ENCODE measurements around the gene EML3. TPM values are rescaled to one million over a fixed set of nuclear protein-coding genes. Genes with fewer than 3 reads are reported as not detected.
A peak's percentile ranks its signal among the peaks of the same experiment; 100 is the strongest.
"Not testable (repeated sequence)": the region's sequence is repeated elsewhere in the genome, so short reads cannot be mapped to it uniquely, and the experiment has no call there.

The EML3 gene
- total RNA-seq, 1 donor from 2014 or later = 4.0 TPM

GRCh38 chr11:62588966-62589637 lies 23.5 kb downstream of the EML3 start:
- no peaks in the 10 kb centered on the region for H3K36me3 ChIP-seq
- peaks cover 5% of the 10 kb centered on the region for H4K20me1 ChIP-seq (ENCODE audit: low read depth)
- no peaks in the 10 kb centered on the region for H3K27me3 ChIP-seq
- H3K79me2 ChIP-seq (ENCODE audit: low read depth) = peaks cover 20% of the 10 kb centered on the region
- no peak overlapping the region for H3K4me2 ChIP-seq
- no peak overlapping the region for H3K27ac Mint-ChIP-seq
- H3K9me3 ChIP-seq (ENCODE audit: low read depth) = no peaks in the 10 kb centered on the region
- H3K4me3 ChIP-seq = no peak overlapping the region
- TF ChIP-seq CTCF (IDR thresholded peaks at IDR 0.05) = peak; percentile 42
- TF ChIP-seq EZH2phosphoT487 (IDR thresholded peaks at IDR 0.05) = no peak
- no peak for TF ChIP-seq EZH2 (IDR thresholded peaks at IDR 0.05)
- DNase-seq (ENCODE audit: low spot score) = no peak
- peaks cover 24% of the 10 kb centered on the region for H3K4me1 Mint-ChIP-seq
- no peak overlapping the region for H3K9ac ChIP-seq
- peaks cover 12% of the 10 kb centered on the region for H3K36me3 Mint-ChIP-seq
- H3K4me1 ChIP-seq = peaks cover 6% of the 10 kb centered on the region
- H3K27me3 Mint-ChIP-seq (ENCODE audit: insufficient read depth, low read depth) = no peaks in the 10 kb centered on the region
- no peaks in the 10 kb centered on the region for H3K9me3 Mint-ChIP-seq
- H3K27ac ChIP-seq = no peak overlapping the region
- no peak overlapping the region for H2AFZ ChIP-seq (replicated peaks)
- H3K4me3 Mint-ChIP-seq = peak overlapping the region; percentile 92
- H3F3A ChIP-seq (ENCODE audit: low read depth) = peaks cover 45% of the 10 kb centered on the region

DNA sequence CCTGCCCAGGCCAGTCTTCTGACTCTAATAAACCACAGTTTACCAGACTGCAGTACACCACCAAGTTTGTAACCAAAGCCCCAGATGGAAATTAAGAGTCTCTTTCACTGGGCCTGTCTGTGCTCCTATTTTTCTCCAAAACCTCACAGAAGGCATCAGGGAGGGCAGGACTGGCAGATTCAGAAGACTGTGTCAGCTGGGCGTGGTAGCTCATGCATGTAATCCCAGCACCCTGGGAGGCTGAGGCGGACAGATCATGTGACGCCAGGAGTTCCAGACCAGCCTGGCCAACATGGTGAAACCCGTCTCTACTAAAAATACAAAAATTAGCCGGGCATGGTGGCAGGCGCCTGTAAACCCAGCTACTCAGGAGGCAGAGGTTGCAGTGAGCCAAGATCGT lies 27.2 kb downstream of the EML3 start:
- not testable (repeated sequence) for H3K27ac ChIP-seq; H3K36me3 ChIP-seq; H3K27ac Mint-ChIP-seq; H3K4me2 ChIP-seq; H3K4me3 Mint-ChIP-seq; H3K27me3 Mint-ChIP-seq (ENCODE audit: insufficient read depth, low read depth); H3K9me3 Mint-ChIP-seq; H3K9ac ChIP-seq; H3K4me1 Mint-ChIP-seq; DNase-seq (ENCODE audit: low spot score); H3K4me3 ChIP-seq; H3K9me3 ChIP-seq (ENCODE audit: low read depth); H4K20me1 ChIP-seq (ENCODE audit: low read depth); H2AFZ ChIP-seq (replicated peaks); H3K27me3 ChIP-seq; H3K4me1 ChIP-seq
- peaks cover 19% of the 10 kb centered on the region for H3K36me3 Mint-ChIP-seq
- Histone ChIP-seq H3F3A (ENCODE audit: low read depth) (peaks cover 15% of the 10 kb centered on the region), H3K79me2 (ENCODE audit: low read depth) (peaks cover 24% of the 10 kb centered on the region)

DNA sequence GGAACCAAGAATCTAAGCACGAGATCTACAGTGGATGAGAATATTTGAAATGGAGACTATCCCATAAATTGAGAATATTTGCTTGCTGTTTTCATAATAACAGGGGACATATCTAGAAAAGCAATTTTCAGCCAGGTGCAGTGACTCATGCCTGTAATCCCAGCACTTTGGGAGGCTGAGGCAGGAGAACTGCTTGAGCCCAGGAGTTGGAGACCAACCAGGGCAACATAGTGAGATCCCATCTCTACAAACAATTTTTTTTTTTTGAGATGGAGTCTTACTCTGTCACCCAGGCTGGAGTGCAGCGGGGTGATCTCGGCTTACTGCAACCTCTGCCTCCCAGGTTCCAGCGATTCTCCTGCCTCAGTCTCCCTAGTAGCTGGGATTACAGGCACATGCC lies 30.8 kb downstream of the EML3 start:
- not testable (repeated sequence) for H4K20me1 ChIP-seq (ENCODE audit: low read depth); H3K9ac ChIP-seq; H3F3A ChIP-seq (ENCODE audit: low read depth); DNase-seq (ENCODE audit: low spot score); H2AFZ ChIP-seq (replicated peaks); H3K4me1 Mint-ChIP-seq; H3K27ac Mint-ChIP-seq; H3K27me3 ChIP-seq; H3K27me3 Mint-ChIP-seq (ENCODE audit: insufficient read depth, low read depth); H3K4me3 Mint-ChIP-seq; H3K9me3 Mint-ChIP-seq; H3K9me3 ChIP-seq (ENCODE audit: low read depth); H3K4me2 ChIP-seq; H3K27ac ChIP-seq; H3K4me1 ChIP-seq; H3K4me3 ChIP-seq; H3K36me3 ChIP-seq
- peaks cover 19% of the 10 kb centered on the region for H3K36me3 Mint-ChIP-seq
- H3K79me2 ChIP-seq (ENCODE audit: low read depth) = peaks cover 17% of the 10 kb centered on the region

- H3K4me3 ChIP-seq = no peak overlapping the region
- DNase-seq (ENCODE audit: low spot score) = no peak
- no peaks in the 10 kb centered on the region for H3K27me3 ChIP-seq
- H3K9ac ChIP-seq = no peak overlapping the region
- H2AFZ ChIP-seq (replicated peaks) = no peak overlapping the region
- H3K9me3 ChIP-seq (ENCODE audit: low read depth) = no peaks in the 10 kb centered on the region
- H3K36me3 ChIP-seq = no peaks in the 10 kb centered on the region
- no peak overlapping the region for H3K27ac Mint-ChIP-seq
- H3K4me3 Mint-ChIP-seq = no peak overlapping the region
- no peaks in the 10 kb centered on the region for H3K4me1 ChIP-seq
- H3K36me3 Mint-ChIP-seq = peaks cover 17% of the 10 kb centered on the region
- H3K79me2 ChIP-seq (ENCODE audit: low read depth) = peaks cover 14% of the 10 kb centered on the region
- no peak overlapping the region for H3K4me2 ChIP-seq
- TF ChIP-seq EZH2 (IDR thresholded peaks at IDR 0.05) = no peak
- TF ChIP-seq CTCF (IDR thresholded peaks at IDR 0.05) = no peak
- TF ChIP-seq EZH2phosphoT487 (IDR thresholded peaks at IDR 0.05) = no peak
- H3F3A ChIP-seq (ENCODE audit: low read depth) = no peaks in the 10 kb centered on the region
- no peaks in the 10 kb centered on the region for H3K4me1 Mint-ChIP-seq
- no peaks in the 10 kb centered on the region for H4K20me1 ChIP-seq (ENCODE audit: low read depth)
- H3K9me3 Mint-ChIP-seq = no peaks in the 10 kb centered on the region
- no peaks in the 10 kb centered on the region for H3K27me3 Mint-ChIP-seq (ENCODE audit: insufficient read depth, low read depth)
- H3K27ac ChIP-seq = no peak overlapping the region
These were observed 31.4 kb downstream of the EML3 start for GRCh38 chr11:62580959-62581715.
